GM21381 (cell line): ENCODE results near the gene ACY1.

Experiments
- ATAC-seq: cut with Tn5 transposase; IDR thresholded peaks from one replicate; pipeline ENCODE4 v1.9.1; 2021; ENCODE audit warnings: mild to moderate bottlenecking, moderate library complexity; ENCODE audit not compliant: unreplicated experiment

The ACY1 gene

DNA sequence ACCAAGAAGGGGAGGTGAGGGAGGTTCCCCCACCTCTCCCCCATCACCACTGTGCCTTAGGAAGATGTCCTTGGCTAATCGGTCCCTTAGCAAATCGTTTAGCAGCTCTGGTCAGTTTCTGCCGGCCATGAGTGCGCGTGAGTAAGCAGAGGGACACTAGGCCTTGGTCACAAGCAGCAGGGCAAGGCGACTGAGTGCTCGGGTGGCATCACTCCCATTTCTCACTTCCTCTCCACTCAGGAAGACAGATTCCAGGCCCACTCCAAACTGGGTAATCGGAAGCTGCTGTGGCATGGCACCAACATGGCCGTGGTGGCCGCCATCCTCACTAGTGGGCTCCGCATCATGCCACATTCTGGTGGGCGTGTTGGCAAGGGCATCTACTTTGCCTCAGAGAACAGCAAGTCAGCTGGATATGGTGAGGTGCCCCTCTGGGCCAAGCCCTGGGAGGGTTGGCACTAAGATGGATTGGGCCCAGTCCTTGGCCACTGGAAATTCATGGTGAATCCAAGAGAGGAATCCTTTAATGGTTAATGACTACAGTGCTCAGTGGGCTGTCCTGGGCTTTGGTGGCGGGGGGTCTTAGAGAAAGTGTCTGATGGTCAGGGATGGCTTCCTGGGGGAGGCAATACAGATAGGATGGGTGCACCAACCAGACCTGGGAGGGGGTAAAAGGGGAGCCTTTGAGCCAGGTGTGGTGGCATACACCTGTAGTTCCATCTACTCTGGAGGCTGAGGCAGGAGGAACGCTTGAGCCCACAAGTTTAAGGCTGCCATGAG is 37.2 kb upstream of the ACY1 start:
- ATAC-seq: no peak

DNA sequence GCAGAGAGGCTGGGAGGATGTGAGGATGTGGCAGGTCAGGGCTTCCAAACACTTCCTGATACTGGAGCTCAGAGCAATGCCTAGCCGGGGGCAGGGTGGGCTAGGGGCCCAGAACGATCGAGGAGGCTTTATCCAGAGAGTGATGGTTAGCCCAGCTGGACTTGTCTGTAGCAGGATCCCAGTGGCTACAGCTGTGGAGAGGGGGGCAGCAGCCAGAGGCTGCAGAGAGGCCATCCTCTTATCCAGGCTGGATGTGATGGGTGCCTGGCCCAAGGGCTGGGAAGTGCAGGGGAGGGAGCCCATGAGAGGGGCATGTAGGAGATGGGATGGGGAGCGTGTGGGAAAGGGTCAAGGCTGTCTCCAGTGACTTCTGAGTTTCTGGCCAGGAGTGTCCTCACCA is 36.5 kb upstream of the ACY1 start:
- no peak for ATAC-seq

DNA sequence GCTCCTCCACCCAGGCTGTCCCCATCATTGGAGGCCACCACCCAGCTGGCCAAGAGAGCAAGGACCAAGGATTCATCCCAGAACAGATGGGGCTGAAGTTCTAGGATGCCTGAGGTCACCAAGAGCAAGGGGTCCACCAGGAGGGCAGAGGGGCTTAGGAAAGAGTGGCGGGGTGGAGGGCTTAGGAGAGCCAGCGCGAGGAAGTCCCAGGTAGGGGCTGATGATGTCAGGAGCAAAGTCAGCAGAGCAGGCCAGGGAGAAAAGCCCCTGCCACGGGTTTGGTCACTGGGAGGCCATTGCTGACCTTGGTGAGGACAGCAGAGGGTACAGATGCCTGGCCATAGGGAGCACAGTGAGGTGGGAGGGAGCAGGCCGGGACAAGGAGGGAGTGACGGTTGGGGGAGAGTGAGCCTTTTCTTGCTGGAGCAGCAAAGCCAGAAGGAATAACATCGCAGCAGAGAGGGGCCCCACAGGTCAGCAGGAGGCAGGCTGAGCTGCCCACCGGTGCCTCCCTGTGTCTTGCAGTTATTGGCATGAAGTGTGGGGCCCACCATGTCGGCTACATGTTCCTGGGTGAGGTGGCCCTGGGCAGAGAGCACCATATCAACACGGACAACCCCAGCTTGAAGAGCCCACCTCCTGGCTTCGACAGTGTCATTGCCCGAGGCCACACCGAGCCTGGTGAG is 36.0 kb upstream of the ACY1 start:
- no peak for ATAC-seq

DNA sequence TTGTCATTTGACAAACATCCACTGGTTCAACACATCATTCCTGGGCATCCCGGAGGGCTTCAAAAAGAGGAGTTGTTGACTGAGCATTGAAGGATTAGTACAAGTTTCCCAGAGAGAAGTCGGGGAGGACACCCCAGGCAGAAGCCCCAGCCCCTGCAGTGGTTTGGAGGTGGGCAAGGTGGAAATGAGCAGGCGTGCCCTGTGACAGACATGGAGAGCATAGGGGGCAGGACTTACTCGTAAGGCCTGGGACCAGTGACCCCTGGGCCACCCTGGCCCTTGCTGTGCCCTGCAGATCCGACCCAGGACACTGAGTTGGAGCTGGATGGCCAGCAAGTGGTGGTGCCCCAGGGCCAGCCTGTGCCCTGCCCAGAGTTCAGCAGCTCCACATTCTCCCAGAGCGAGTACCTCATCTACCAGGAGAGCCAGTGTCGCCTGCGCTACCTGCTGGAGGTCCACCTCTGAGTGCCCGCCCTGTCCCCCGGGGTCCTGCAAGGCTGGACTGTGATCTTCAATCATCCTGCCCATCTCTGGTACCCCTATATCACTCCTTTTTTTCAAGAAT is 35.2 kb upstream of the ACY1 start:
- no peak for ATAC-seq

DNA sequence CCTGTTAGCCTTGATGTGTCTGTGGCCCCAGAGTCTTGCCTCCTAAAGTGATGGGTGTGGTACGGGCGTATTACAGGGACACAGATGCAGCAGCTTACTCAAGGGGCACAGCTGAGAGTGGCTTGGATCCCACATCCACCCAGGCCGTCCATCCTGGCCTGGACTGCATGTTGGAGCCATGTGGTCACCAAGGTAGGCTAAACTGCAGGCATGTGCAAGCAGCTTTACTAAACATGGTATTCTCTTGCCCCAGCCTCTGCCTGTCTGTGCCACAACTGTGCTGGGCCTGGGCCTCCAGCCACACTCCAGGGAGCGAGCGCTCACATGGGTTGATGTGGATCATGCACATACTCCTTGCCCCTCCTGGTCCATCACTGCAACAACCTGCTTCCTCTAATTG is 34.2 kb upstream of the ACY1 start:
- ATAC-seq: no peak

- no peak for ATAC-seq
Measured at GRCh38 chr3:51950899-51951298, 32.4 kb upstream of the ACY1 start.

DNA sequence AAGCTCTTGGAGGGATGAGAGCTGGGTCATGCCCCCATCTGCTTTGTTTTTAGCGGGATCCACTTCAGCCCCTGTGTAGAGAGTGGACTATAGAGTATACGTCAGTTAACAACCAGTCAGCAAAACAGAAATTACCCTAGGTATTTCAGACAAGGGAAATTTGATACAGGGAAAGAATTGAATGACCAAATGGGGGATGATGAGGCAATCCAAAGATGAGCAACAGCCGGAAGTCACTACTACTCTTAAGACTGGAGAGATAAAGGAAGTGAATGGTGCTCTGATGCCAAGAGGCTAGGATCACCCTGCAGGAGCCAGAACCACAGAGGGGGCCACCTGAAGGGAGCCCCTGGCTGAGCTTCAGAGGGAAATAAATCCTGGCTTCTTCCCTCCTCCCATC is 29.9 kb upstream of the ACY1 start:
- ATAC-seq: no peak

DNA sequence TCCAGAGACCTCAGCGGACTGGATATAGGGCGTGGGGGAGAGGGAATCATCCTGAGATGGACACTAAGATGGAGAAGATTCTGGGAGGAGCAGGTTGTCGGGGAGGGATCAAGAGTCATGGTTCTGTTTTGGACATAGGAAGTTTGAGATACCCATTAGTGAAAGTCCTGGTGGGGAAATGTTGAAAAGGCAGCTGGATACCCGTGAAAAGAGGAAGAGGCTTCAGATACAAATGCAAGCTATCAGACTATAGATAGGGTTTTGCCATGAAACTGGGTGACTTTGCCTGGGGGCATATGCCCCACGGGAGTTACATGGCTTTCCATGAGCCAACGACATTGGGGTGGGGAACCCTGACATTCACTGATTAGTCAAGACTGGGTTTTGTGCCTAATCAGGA is 29.2 kb upstream of the ACY1 start:
- no peak for ATAC-seq

DNA sequence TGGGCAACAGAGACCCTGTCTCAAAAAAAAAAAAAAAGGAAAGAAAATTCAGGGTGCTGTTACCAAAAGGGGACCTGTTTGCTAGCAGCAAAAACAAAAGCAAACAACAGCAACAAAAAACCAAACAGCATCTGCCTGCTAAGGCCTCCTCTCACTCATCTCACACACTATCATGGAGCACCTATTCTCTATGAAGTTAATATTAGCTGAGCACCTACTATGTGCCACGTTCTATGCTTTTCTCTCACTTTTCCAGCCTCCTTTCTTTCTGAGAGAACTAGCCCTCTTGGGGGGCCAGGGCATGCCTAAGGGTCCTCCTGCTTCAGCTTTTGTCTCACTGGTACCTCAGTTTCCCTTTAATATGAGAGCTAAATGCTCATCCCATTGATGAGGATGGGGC is 28.6 kb upstream of the ACY1 start:
- no peak for ATAC-seq

GRCh38 chr3:51955175-51955892 is 28.0 kb upstream of the ACY1 start, which contains the start of gene GPR62:
GPR62 (plus strand) TSS chr3:51955381; CDS start chr3:51955653, 272 bp downstream.
- no peak for ATAC-seq

DNA sequence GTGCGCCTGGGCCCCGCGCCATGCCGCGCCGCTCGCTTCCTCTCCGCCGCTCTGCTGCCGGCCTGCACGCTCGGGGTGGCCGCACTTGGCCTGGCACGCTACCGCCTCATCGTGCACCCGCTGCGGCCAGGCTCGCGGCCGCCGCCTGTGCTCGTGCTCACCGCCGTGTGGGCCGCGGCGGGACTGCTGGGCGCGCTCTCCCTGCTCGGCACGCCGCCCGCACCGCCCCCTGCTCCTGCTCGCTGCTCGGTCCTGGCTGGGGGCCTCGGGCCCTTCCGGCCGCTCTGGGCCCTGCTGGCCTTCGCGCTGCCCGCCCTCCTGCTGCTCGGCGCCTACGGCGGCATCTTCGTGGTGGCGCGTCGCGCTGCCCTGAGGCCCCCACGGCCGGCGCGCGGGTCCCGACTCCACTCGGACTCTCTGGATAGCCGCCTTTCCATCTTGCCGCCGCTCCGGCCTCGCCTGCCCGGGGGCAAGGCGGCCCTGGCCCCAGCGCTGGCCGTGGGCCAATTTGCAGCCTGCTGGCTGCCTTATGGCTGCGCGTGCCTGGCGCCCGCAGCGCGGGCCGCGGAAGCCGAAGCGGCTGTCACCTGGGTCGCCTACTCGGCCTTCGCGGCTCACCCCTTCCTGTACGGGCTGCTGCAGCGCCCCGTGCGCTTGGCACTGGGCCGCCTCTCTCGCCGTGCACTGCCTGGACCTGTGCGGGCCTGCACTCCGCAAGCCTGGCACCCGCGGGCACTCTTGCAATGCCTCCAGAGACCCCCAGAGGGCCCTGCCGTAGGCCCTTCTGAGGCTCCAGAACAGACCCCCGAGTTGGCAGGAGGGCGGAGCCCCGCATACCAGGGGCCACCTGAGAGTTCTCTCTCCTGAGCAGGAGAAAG is 27.2 kb upstream of the ACY1 start:
- ATAC-seq: no peak

DNA sequence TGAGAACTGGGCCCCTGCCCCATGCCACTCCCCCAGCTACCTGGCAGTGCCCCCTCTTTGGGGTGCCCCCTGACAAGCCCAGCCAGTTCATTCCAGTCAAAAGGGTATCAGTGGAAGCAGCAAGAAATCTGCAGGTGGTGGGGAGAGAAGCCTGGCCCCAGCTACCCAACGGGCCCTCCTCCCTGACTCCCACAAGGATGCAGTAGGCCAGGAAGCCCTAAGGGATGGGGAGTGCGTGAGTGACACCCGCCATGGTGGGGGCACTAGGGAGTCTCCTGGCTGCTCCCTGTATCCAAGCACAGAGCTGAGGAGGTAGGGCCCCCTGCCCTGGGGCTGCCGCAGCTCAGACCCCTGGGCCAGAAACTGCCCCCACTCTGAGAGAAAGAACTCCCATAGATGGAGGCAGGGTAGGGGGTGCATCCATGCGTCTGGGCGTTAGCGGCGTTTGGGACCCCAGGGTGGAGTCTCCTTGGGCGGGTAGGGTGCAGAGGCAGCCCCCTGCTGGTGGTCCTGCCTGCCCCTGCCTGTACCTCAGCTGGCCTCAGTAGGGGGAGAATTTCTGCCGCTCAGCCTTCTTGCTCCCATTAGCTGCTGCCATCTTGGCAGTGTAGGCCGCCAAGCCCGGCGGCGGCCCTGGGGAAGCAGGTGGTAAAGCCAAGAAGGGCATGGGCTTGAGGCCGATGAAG is 25.7 kb upstream of the ACY1 start:
- ATAC-seq: no peak

DNA sequence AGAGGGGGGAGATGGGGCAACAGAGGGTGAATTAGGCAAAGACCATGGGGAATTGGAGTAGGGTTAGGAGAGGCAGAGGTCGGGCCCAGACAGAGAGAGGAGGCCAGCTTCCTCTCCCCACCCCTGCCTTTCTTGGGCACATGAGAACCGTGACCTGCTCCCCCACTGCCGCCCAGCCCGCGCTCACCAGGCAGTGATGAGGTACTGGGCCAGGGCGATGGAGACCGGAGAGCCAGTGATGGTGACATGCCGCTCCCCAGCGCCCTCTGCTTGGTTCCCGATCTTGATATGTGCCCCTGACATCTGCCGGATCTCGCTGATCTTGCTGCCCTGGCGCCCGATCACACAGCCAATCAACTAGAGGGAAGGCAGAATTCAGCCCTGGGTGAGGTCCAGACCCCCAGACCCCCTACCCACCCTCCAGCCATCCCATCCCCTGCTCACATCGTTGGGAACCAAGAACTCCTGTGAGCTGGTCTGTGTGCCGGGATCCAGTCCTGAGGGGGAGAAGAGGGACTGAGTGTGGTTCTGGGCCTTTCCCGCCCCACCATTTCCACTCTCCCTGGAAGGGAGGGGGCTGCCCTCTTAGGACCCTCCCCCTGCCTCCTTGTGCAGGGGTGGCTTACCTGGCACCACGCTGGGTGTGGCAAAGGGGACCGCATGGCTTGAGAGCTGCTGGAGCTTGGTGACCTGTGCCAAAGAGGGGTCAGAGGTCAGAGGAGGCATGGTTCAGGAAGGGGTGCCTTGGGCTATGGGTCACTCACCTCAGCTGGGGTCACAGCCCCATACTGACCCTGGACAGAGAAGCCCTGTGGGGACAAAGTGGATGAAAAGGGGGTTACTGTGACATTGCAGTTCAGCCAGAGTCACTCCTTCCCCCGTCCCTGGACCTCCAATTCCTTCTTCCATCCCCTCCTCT is 24.5 kb upstream of the ACY1 start:
- ATAC-seq: no peak

- no peak for ATAC-seq
Measured at GRCh38 chr3:51959651-51960050, 23.7 kb upstream of the ACY1 start.

DNA sequence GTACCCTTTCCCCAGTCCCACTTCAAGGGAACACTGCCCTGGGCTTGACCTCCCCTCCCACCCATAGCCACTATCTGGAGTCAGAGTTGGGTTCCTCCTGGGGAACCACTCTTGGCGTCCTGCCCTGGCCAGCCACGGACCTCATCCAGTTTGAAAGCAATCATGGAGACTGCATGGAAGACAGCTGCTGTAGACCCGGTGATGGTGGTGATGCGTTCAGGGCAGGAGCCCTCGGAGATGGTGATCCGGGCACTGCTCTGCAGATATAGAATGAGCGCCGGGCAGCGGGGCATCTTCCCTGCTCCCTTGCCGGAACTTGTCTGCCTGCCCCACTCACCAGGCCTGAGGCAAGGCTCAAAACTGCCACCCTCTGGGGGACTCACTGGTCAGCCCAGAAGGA is 22.9 kb upstream of the ACY1 start:
- no peak for ATAC-seq

DNA sequence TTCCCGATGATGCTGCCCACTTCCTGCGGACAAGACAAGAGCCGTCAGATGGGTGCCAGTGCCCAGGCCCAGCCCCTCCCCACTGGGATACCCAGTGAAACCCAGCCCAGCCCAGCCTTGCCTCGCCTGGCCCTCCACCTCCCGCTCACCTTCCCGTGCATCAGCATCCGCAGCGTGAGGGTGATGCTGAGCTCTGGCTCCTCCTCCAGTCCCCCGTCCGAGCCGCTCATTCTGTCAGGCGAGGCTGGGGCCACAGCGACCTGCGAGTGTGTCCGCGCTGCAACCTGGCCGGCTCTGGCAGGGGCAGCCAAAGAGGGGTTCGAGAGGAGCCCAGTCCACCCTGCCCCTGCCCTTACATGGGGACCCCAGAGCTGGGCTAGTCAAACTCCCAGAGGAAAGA is 22.3 kb upstream of the ACY1 start:
- ATAC-seq: no peak

DNA sequence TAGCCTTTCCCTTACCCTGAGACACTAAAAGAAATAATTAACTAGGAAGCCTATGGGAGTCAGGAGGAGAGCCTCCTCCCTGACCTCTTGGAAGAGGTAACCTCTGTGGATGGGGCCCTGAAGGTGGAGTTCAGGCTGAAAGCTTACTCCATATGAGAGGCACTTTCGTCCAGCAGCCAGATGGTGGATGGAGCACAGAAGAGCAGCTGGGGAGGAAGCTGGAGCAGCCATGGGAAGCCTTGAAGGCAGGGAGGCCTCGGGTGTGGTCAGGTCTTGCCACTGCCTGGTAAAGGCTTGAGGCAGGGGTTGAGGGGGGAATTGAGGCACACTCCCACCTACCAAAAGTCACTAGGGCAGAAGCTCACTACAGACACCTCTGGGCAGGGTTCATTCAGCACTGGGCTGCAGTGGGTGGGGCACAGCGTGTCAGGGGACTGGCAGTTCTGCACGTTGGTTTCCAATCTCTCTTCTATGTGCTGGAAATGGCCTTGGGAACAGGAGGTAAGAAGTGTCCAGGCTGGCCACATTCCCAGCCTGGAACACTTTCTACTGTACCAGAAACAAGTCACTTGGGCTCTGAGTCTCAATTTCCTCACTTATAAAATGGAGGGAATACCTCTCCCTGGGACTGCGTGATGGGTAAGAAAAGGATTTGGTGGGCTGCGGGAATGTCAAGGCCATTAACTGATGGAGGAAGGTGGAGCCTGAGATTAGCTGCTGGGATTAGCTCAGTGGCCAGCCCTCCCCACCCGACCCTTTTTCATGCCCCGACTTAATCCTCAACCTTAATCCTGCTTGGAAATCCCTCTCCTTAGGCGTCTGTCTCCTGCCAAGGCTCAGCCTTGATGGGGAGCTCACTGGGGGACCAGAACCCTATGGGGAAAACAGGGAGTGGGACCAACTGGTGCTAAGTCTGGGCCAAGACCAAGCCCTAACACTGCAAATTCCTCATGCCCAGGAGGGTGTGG is 21.4 kb upstream of the ACY1 start:
- ATAC-seq: no peak
